Lower leg skin (tissue), 3 donors: ENCODE measurements around the gene KAT2B.

Experiments
- POLR2A ChIP-seq, 2 donors: fragments of 450-650 bp; IDR thresholded peaks; one replicate each; pipeline ENCODE4 v1.6.1; 2016 to 2017; ENCODE audit warnings: antibody characterized with exemption in 2 of 2, mild to moderate bottlenecking in 1 of 2, moderate library complexity in 1 of 2
- TF ChIP-seq, protein P1 (sequence below), 3 donors: fragments of 450-650 bp; IDR thresholded peaks; one replicate each; pipeline ENCODE4 v1.5.1; 2016; ENCODE audit warnings: antibody characterized with exemption in 3 of 3, mild to moderate bottlenecking in 3 of 3, moderate library complexity in 2 of 3

DNA sequence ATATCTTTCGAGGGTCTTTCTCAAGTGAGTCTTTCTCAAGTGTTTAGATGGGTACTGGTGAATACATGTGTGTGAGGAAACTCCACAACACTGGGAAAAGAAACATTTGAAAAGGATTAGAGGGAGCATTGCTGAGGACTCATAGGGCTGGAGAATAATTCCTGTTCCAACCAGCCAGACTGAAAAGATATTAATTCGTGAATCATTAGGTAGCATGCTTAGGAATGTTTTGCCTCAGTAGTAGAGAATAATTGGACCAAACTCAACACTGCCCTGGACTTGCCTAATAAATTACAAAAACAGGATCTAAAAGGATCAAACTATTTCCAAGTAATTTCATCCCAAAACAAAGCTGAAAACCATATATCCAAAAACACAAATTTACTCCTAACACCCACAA, 45.5 kb upstream of the KAT2B start:
- TF ChIP-seq, protein P1, sequence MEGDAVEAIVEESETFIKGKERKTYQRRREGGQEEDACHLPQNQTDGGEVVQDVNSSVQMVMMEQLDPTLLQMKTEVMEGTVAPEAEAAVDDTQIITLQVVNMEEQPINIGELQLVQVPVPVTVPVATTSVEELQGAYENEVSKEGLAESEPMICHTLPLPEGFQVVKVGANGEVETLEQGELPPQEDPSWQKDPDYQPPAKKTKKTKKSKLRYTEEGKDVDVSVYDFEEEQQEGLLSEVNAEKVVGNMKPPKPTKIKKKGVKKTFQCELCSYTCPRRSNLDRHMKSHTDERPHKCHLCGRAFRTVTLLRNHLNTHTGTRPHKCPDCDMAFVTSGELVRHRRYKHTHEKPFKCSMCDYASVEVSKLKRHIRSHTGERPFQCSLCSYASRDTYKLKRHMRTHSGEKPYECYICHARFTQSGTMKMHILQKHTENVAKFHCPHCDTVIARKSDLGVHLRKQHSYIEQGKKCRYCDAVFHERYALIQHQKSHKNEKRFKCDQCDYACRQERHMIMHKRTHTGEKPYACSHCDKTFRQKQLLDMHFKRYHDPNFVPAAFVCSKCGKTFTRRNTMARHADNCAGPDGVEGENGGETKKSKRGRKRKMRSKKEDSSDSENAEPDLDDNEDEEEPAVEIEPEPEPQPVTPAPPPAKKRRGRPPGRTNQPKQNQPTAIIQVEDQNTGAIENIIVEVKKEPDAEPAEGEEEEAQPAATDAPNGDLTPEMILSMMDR (IDR thresholded peaks at IDR 0.05) = no peak
- TF ChIP-seq POLR2A (IDR thresholded peaks at IDR 0.05) = no peak
